HS-27A (cell line): ENCODE results near the gene STK31.
"Not testable (repeated sequence)": the region's sequence is repeated elsewhere in the genome, so short reads cannot be mapped to it uniquely, and the experiment has no call there.

Experiments
- DNase-seq: peaks from one replicate; pipeline ENCODE4 v3.0.0-alpha.2; 2012; ENCODE audit warnings: low read depth, missing footprints

Gene STK31

GRCh38 chr7:23802720-23803397 lies 92.8 kb downstream of the STK31 start:
- DNase-seq, result no peak

GRCh38 chr7:23804707-23805106 lies 94.7 kb downstream of the STK31 start:
- DNase-seq, result no peak

GRCh38 chr7:23808421-23808820 lies 98.4 kb downstream of the STK31 start:
- DNase-seq, result no peak

- no peak for DNase-seq
Measured at GRCh38 chr7:23810099-23810498, 100.1 kb downstream of the STK31 start.

GRCh38 chr7:23811540-23811939 lies 101.5 kb downstream of the STK31 start:
- no peak for DNase-seq

GRCh38 chr7:23828125-23828524 lies 118.1 kb downstream of the STK31 start:
- DNase-seq, result not testable (repeated sequence)

GRCh38 chr7:23832733-23833132 lies 122.7 kb downstream of the STK31 start:
- not testable (repeated sequence) for DNase-seq

- no peak for DNase-seq
Measured at GRCh38 chr7:23833405-23833804, 123.4 kb downstream of the STK31 start.

GRCh38 chr7:23844837-23845236 lies 134.8 kb downstream of the STK31 start:
- DNase-seq, result not testable (repeated sequence)

- DNase-seq, result no peak
Measured at GRCh38 chr7:23852135-23852534, 142.1 kb downstream of the STK31 start.

GRCh38 chr7:23852988-23853387 lies 143.0 kb downstream of the STK31 start:
- no peak for DNase-seq

GRCh38 chr7:23863209-23863787 lies 153.3 kb downstream of the STK31 start:
- no peak for DNase-seq

- DNase-seq, result peak; percentile 50
Measured at GRCh38 chr7:23864973-23865372, 155.0 kb downstream of the STK31 start.

GRCh38 chr7:23873306-23873705 lies 163.3 kb downstream of the STK31 start:
- DNase-seq, result no peak

GRCh38 chr7:23876526-23876925 lies 166.5 kb downstream of the STK31 start:
- DNase-seq, result not testable (repeated sequence)
